GM19463 (cell line): Measurements from ENCODE around the gene TEX53.

ENCODE experiments used
- ATAC-seq: cut with Tn5 transposase; IDR thresholded peaks from one replicate; pipeline ENCODE4 v1.9.1; 2021; ENCODE audit warnings: mild to moderate bottlenecking, moderate library complexity; ENCODE audit not compliant: unreplicated experiment

TEX53 gene

GRCh38 chr9:114657705-114658104 lies at the start of gene TEX53:
Gene TEX53 (minus strand): TSS chr9:114657805. CDS start chr9:114657774, 31 bp downstream.
- no peak for ATAC-seq

DNA sequence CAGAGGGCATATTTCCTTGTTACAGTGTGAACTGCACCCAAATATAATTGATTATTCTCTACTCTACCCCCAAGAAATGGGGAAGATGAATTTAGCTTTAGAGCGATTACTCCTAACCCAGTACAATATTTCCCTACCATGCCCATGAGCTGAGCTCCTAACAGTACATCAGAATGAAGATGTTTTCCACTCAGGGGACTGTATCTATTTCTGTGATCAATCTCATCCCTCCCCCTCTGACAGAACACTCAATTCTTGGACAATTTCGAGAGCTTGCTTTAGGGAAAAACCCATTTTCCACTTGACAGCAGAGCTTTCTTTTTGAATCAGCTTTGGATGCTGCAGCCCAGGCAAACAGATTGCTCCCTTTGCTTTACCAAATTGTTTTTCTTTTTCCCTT lies 49.1 kb upstream of the TEX53 start:
- ATAC-seq, result no peak

DNA sequence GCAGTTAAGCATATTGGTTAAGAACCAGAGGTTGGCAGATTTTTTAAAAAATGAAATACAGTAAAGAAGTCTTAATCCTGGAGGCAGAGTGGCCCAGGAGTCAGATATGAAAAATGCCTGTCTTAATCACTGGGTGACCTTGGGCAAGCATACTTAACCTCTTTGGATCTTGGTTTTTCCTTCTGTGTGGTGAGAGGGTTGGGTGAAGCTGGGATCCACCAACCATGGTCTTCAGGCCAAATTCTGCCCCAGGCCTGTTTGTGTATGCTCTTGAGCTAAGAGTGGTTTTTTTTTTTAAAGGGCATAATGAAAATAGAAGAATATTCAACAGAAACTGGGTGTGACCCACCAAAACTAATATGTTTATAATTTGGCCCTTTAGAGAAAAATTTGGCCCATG lies 44.4 kb upstream of the TEX53 start:
- no peak for ATAC-seq

- ATAC-seq, result peak; percentile 30
Measured at GRCh38 chr9:114697951-114698351, 40.3 kb upstream of the TEX53 start.

- ATAC-seq, result peak; percentile 55
Measured at GRCh38 chr9:114696814-114697544, 39.4 kb upstream of the TEX53 start.

GRCh38 chr9:114695948-114696347 lies 38.3 kb upstream of the TEX53 start:
- no peak for ATAC-seq

- peak; percentile 25 for ATAC-seq
Measured at GRCh38 chr9:114694719-114695269, 37.2 kb upstream of the TEX53 start.

DNA sequence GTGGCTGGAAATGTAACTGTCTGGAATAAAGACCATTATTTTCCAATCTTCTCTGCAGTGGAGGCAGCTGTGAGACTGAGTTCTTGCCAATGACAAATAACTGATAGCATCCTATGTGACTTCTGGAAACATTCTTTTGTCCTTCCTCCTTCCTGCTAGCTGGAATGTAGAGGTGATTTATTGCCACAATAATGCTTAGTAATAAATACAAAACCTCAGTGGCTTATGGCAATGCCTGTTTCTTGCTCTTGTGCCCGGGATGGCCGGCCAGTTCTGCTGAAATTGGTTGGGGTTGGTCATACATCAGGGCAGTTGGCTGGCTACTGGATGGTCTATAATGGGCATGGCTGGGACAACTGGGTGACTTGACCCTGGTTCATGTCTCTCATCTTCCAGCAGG lies 36.5 kb upstream of the TEX53 start:
- no peak for ATAC-seq

DNA sequence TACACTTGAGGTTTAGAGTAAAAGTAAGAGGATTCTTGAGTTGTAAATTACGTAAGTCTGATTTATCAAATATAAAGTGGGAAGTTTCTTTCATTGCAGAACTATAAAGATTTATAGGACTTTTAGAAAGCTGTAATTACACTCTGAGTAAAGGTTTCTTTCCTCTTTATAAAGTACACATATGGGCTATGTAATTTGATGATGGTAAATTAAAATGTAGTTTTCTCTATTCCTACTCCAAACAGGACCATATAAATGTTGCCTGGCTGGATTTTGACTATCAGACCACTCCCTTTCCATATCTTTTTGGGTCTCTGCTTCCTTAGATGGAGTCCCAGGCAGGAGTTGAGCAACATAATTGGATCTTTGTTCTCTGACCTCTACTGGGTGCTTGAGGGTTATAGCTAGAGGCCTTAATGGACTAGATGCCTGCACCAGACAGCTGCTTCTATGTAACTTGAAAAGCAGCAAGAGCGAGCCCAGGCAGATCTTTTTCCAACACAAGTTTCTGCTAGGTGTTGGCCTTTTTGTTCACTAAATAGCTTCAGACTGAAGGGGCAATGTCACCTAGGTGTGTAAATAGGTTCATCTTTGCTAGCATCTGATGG lies 35.7 kb upstream of the TEX53 start:
- ATAC-seq, result no peak

GRCh38 chr9:114691956-114692295 lies 34.3 kb upstream of the TEX53 start:
- ATAC-seq, result no peak

GRCh38 chr9:114691046-114691955 lies 33.7 kb upstream of the TEX53 start:
- ATAC-seq, result peak; percentile 85

GRCh38 chr9:114690308-114690707 lies 32.7 kb upstream of the TEX53 start:
- no peak for ATAC-seq

GRCh38 chr9:114689813-114690212 lies 32.2 kb upstream of the TEX53 start:
- no peak for ATAC-seq

- no peak for ATAC-seq
Measured at GRCh38 chr9:114688909-114689610, 31.5 kb upstream of the TEX53 start.

- ATAC-seq, result no peak
Measured at GRCh38 chr9:114688379-114688778, 30.8 kb upstream of the TEX53 start.

GRCh38 chr9:114687034-114687433 lies 29.4 kb upstream of the TEX53 start:
- ATAC-seq, result no peak

DNA sequence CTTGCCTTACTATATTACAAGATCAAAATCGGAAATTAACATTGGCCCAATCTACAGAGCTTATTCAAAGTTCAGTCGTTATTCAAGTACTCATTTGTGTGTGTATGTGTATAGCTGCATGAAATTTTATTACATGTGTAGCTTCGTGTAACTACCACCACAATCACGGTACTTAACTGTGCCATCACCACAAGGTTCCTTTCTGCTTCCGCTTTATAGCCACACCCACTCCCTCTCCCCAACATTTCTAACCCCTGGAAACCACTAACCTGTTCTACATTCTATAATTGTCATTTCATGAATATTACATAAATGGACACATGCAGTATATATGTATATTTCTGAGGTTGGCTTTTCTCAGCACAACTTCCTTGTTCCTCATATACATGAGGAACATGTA lies 28.3 kb upstream of the TEX53 start:
- no peak for ATAC-seq

- ATAC-seq, result no peak
Measured at GRCh38 chr9:114684036-114684435, 26.4 kb upstream of the TEX53 start.

- no peak for ATAC-seq
Measured at GRCh38 chr9:114682846-114683245, 25.2 kb upstream of the TEX53 start.

GRCh38 chr9:114681594-114682332 lies 24.2 kb upstream of the TEX53 start, which contains the start of gene TEX48:
Gene TEX48 (minus strand): TSS chr9:114682192. CDS start chr9:114671723, 10,469 bp downstream.
- peak; percentile 73 for ATAC-seq
